KOPT-K1 (cell line): ENCODE data around the gene MRPS9.

Source experiments
- H3K27ac ChIP-seq: fragments of 200-600 bp; sonication (generic); 2 replicates; pipeline ENCODE4 v1.5.1; 2016; ENCODE audit warnings: antibody characterized with exemption, mild to moderate bottlenecking, low read depth, low read length; ENCODE audit not compliant: poor library complexity, severe bottlenecking
- H3K36me3 ChIP-seq: fragments of 200-600 bp; sonication (generic); 2 replicates; pipeline ENCODE4 v1.5.1; 2017; ENCODE audit warnings: antibody characterized with exemption, mild to moderate bottlenecking, low read length, moderate library complexity; ENCODE audit not compliant: insufficient read depth
- H3K9me3 ChIP-seq: fragments of 200-600 bp; sonication (generic); 2 replicates; pipeline ENCODE4 v1.5.1; 2017; ENCODE audit warnings: antibody characterized with exemption, low read length, mild to moderate bottlenecking; ENCODE audit not compliant: insufficient read depth, poor library complexity, severe bottlenecking

The MRPS9 gene

DNA sequence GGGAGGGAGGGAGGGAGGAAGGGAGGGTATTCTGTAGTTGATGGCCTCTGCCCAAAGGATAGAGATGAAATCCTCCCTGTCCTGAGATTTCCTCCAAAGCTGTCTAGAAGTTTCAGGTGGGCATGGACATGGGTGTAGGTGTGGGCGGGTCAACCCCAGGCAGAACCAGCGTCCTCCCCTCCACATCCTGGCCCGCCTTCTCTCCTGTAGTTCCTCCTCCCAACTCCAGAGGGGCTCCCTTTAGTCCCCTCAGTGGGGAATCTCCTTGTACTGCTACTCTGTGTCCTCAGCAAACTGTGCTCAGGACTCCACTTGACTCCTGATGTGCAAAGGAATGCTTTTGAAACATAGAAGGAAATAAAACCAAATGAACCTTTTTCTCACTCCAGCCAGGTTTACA lies 88.1 kb downstream of the MRPS9 start:
- H3K9me3 ChIP-seq: no peaks in the 10 kb centered on the region
- no peak overlapping the region for H3K27ac ChIP-seq
- no peaks in the 10 kb centered on the region for H3K36me3 ChIP-seq

DNA sequence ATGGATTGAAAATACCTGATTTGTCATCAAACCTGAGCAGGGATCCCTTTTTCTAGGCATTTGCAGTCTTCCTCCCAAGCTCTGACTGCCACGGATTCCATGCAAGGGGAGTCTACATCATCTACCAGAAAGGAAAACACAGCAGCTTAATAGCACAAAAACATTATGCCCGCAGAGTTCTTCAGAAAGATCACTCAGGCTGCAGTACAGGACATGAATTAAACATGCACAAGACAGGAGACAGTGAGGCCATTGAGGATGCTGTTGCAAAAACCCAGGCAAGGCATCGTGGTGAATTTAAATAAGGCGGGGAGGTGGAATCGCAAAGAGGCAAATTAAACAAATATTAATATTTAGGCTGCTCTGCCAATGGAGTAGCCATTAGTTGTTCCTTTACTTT lies 88.5 kb downstream of the MRPS9 start:
- Histone ChIP-seq H3K36me3 (no peaks in the 10 kb centered on the region), H3K27ac (no peak overlapping the region), H3K9me3 (no peaks in the 10 kb centered on the region)

DNA sequence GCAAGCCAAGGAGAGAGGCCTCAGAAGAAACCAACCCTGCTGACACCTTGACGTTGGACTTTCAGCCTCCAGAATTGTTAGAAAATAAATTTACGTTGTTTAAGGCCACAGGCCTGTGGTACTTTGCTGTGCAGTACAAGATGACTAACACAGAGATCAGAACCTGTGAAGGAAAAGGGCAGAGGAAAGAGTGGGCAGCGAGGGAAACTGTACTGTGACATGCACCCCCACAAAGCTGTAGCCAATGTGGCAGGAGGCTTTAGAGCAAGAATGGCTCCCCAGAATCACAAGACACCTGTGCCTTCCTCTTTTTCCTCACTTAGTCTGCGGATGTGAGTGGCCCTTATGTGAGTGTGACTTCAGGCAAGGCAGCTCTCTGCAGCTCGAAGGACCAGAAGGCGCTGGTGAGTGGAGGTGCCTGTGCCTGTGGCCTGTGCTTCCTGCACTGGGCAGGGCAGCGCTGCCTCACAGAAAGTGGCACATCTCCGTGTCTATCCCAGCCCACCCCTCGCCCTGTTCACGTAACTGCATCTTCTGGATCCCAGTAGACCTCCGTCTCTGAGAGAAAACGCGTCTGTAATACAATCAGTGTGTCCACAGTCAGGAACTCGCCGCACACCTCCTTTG lies 89.5 kb downstream of the MRPS9 start:
- Histone ChIP-seq H3K36me3 (no peaks in the 10 kb centered on the region), H3K9me3 (no peaks in the 10 kb centered on the region), H3K27ac (no peak overlapping the region)

GRCh38 chr2:105129722-105130232 lies 91.9 kb downstream of the MRPS9 start:
- no peaks in the 10 kb centered on the region for H3K36me3 ChIP-seq
- H3K9me3 ChIP-seq: no peaks in the 10 kb centered on the region
- H3K27ac ChIP-seq: no peak overlapping the region

GRCh38 chr2:105130546-105130945 lies 92.7 kb downstream of the MRPS9 start:
- Histone ChIP-seq H3K27ac (no peak overlapping the region), H3K9me3 (no peaks in the 10 kb centered on the region), H3K36me3 (no peaks in the 10 kb centered on the region)

- H3K27ac ChIP-seq: no peak overlapping the region
- H3K36me3 ChIP-seq: no peaks in the 10 kb centered on the region
- H3K9me3 ChIP-seq: no peaks in the 10 kb centered on the region
These were observed 96.2 kb downstream of the MRPS9 start for GRCh38 chr2:105134081-105134480.

DNA sequence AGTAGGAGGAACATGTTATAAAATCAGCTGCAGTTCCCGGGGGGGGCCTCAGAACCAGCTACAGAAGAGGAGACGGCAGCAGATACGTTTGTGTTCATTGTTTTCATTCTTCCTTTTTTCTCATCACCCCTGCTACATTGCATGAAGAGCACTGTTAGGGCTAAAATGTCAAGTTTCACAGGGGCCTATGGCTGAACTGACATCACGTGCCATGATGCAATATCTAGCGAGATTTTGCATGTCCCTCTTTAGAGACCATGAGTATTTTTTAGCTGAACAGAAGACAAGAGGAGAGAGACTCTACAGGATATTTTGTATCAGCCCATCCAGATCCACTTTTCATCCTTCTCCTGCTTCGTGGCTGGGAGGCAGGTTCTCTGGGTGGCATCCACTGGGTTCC lies 97.6 kb downstream of the MRPS9 start:
- H3K9me3 ChIP-seq: no peaks in the 10 kb centered on the region
- no peaks in the 10 kb centered on the region for H3K36me3 ChIP-seq
- H3K27ac ChIP-seq: no peak overlapping the region

DNA sequence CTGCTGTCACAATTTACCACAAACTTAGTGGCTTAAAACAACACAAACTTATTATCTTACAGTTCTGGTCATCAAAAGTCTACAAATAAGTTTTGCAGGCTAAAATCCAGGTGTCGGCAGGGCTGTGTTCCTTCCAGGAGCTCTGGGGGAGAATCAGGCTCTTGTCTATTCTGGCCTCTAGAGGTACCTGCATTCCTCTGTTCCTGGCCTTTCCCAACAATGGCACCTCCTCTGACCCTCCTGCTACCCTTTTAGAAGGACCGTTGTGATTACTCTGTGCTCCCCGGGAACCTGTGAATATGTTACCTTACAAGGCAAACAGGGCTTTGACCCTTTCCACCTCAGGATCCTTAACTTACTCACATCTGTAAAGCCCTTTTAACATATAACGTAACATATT lies 98.5 kb downstream of the MRPS9 start:
- Histone ChIP-seq H3K36me3 (no peaks in the 10 kb centered on the region), H3K9me3 (no peaks in the 10 kb centered on the region), H3K27ac (no peak overlapping the region)

GRCh38 chr2:105138643-105139042 lies 100.8 kb downstream of the MRPS9 start:
- no peak overlapping the region for H3K27ac ChIP-seq
- H3K9me3 ChIP-seq: no peaks in the 10 kb centered on the region
- H3K36me3 ChIP-seq: no peaks in the 10 kb centered on the region

- Histone ChIP-seq H3K36me3 (no peaks in the 10 kb centered on the region), H3K27ac (no peak overlapping the region), H3K9me3 (no peaks in the 10 kb centered on the region)
These were observed 101.8 kb downstream of the MRPS9 start for GRCh38 chr2:105139556-105140239.

- Histone ChIP-seq H3K9me3 (no peaks in the 10 kb centered on the region), H3K36me3 (no peaks in the 10 kb centered on the region), H3K27ac (no peak overlapping the region)
These were observed 102.3 kb downstream of the MRPS9 start for GRCh38 chr2:105140240-105140568.

DNA sequence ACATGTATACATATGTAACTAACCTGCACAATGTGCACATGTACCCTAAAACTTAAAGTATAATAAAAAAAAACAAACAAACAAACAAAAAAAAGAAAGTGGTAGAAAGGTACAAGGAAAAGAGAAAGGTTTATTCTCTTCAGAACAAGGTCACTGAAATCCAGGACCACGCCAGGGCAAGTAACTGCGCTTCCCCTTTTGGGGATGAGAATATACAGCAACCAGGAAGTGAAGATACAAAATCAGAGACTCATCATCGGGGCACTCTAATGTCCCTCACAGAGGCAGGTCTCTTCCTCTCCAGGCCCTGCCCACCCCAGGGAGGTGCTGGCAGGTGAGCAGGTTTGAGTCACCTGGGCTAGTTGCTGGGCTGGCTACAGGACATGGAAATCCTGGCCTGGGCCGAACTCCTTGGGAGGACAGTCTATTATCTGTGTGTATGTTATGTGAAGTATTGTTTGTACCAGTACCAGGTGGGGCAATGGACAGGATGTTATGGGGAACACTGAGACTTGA lies 103.3 kb downstream of the MRPS9 start:
- Histone ChIP-seq H3K36me3 (no peaks in the 10 kb centered on the region), H3K27ac (no peak overlapping the region), H3K9me3 (no peaks in the 10 kb centered on the region)

DNA sequence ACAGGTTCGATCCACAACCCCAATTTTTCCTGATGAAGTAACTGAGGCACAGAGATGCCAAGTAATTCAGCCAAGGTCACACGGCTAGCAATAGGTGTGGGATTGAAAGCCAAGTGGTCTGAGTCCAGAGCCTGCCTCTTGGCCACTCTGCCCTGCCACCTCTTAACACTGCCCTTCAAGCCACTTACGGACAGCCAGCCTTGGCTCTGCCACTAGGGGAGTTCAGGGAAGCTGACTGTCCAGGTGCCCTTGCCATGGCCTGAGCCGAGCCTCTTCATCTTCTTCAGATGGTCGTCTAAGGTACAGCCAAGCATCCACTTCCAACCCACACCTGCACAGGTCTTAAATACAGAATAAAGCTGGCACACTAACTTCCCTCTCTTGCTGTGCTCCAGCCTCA lies 104.4 kb downstream of the MRPS9 start:
- Histone ChIP-seq H3K9me3 (no peaks in the 10 kb centered on the region), H3K27ac (no peak overlapping the region), H3K36me3 (no peaks in the 10 kb centered on the region)

DNA sequence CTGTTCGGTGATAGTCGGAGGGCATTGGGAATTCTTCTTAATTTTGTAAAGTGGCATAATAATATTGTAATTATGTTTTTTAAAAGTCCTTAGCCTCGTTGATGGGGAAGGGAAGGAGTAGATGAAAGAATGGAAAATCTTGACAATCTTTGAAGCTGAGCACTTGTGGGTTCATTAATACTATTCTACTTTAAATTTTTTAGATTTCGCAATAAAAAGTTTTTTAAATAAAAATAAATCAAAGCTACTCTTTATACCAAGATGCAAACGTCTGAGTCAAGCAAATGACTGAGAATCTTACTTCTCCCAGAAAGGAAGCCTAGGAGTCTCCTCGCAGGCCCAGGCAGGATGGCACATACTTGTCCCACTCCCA lies 105.2 kb downstream of the MRPS9 start:
- Histone ChIP-seq H3K27ac (no peak overlapping the region), H3K9me3 (no peaks in the 10 kb centered on the region), H3K36me3 (no peaks in the 10 kb centered on the region)

- Histone ChIP-seq H3K36me3 (no peaks in the 10 kb centered on the region), H3K27ac (no peak overlapping the region), H3K9me3 (no peaks in the 10 kb centered on the region)
These were observed 105.7 kb downstream of the MRPS9 start for GRCh38 chr2:105143467-105144151.
